GM21723 (cell line): ENCODE measurements around the gene GMDS.

Experiments used
- ATAC-seq: cut with Tn5 transposase; IDR thresholded peaks from one replicate; pipeline ENCODE4 v1.9.1; 2021; ENCODE audit warnings: mild to moderate bottlenecking, moderate library complexity; ENCODE audit not compliant: unreplicated experiment

Gene GMDS

GRCh38 chr6:1622851-1623768 lies 622.3 kb downstream of the GMDS start:
- no peak for ATAC-seq

- no peak for ATAC-seq
These were observed 623.1 kb downstream of the GMDS start for GRCh38 chr6:1622220-1622850.

GRCh38 chr6:1621070-1621701 lies 624.2 kb downstream of the GMDS start:
- ATAC-seq: no peak

GRCh38 chr6:1620504-1621069 lies 624.8 kb downstream of the GMDS start:
- ATAC-seq: no peak

- ATAC-seq: no peak
These were observed 625.5 kb downstream of the GMDS start for GRCh38 chr6:1619673-1620503.

GRCh38 chr6:1619098-1619672 lies 626.2 kb downstream of the GMDS start:
- ATAC-seq: no peak

GRCh38 chr6:1618311-1619097 lies 626.9 kb downstream of the GMDS start:
- ATAC-seq: no peak

- ATAC-seq: no peak
These were observed 627.7 kb downstream of the GMDS start for GRCh38 chr6:1617466-1618310.

- no peak for ATAC-seq
These were observed 628.5 kb downstream of the GMDS start for GRCh38 chr6:1616701-1617463.

GRCh38 chr6:1615853-1616420 lies 629.5 kb downstream of the GMDS start:
- no peak for ATAC-seq

GRCh38 chr6:1615151-1615852 lies 630.1 kb downstream of the GMDS start:
- ATAC-seq: no peak

GRCh38 chr6:1614448-1615150 lies 630.8 kb downstream of the GMDS start:
- no peak for ATAC-seq

- no peak for ATAC-seq
These were observed 631.5 kb downstream of the GMDS start for GRCh38 chr6:1613688-1614447.

GRCh38 chr6:1613346-1613687 lies 632.1 kb downstream of the GMDS start:
- ATAC-seq: no peak

GRCh38 chr6:1612974-1613306 lies 632.5 kb downstream of the GMDS start:
- no peak for ATAC-seq
